Fibroblast of villous mesenchyme (primary cell): ENCODE data around the gene FBXL16. TPM values are rescaled to one million over a fixed set of nuclear protein-coding genes. Genes with fewer than 3 reads are reported as not detected.

ENCODE experiments used
- DNase-seq: peaks from one replicate; pipeline ENCODE4 v3.0.0-alpha.2; 2010; ENCODE audit warnings: low read depth
- H3K4me3 ChIP-seq: 2 replicates; pipeline ENCODE4 v1.5.1; 2011; ENCODE audit warnings: low read depth, mild to moderate bottlenecking, low read length
- CTCF ChIP-seq: IDR thresholded peaks from 2 replicates; pipeline ENCODE4 v1.5.1; 2012; ENCODE audit warnings: low read depth, mild to moderate bottlenecking, low read length; ENCODE audit not compliant: insufficient read depth
- total RNA-seq: library from RNA; depleted of rRNA; stranded (reverse); fragments of >200 nt; gene quantifications from 2 replicates; pipeline ENCODE4 v1.2.3, GENCODE V29; 2012

FBXL16 gene
- total RNA-seq, 1 donor: under 0.01 TPM

GRCh38 chr16:657487-657886 lies 48.1 kb downstream of the FBXL16 start:
- no peak for DNase-seq
- TF ChIP-seq CTCF: no peak
- H3K4me3 ChIP-seq: no peak overlapping the region

- no peak overlapping the region for H3K4me3 ChIP-seq
- DNase-seq: no peak
- TF ChIP-seq CTCF: no peak
Observed at GRCh38 chr16:654034-654433, 51.6 kb downstream of the FBXL16 start.

- DNase-seq: no peak
- H3K4me3 ChIP-seq: no peak overlapping the region
- no peak for TF ChIP-seq CTCF
Observed at GRCh38 chr16:652454-653305, 52.9 kb downstream of the FBXL16 start.

GRCh38 chr16:651844-652243 lies 53.8 kb downstream of the FBXL16 start:
- no peak overlapping the region for H3K4me3 ChIP-seq
- TF ChIP-seq CTCF: no peak
- no peak for DNase-seq

GRCh38 chr16:649631-650030 lies 56.0 kb downstream of the FBXL16 start:
- no peak for DNase-seq
- no peak for TF ChIP-seq CTCF
- peak overlapping the region; percentile 63 for H3K4me3 ChIP-seq

DNA sequence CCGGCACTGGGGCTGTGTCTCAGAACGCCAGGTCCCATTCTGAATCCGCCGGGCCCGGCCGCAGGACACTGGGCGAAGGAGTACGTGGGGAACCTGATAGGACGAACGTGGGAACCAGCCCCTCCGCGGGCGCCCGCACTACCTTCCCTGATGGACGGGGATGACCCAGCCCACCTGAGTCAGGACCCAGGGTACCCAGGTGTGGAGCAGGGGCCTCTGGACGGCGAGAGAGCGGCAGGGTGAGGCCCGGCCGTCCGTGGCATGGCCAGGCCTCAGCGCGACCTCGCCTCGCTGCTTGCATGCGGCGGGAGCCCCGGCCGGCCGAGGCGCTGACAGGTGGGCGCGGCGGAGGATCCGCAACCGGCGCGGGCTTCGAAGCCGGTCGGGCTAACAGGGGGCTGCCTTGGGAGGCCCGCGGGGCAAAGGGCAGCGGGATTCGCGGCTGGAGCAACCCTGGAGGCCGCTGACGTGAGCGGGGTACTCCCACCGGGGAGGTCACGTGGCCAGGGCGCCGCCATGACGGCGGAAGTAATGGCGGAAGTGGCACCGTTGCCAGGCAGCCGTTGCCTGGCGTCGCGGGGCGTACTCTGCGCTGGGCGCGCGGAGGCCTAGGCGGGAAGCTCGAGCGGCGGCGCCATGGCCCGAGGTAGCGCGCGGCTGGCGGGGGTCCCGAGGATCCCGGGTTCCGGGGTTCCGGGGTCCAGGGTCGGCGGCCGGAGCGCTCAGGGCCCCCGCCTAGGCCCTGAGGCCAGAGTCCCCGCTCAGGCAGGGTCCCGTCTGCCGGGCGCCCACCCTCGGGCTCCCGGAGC lies 56.6 kb downstream of the FBXL16 start, which contains the start of gene WDR90:
WDR90 (plus strand) TSS at position 585 of the 809 bp plus-strand sequence; CDS start at position 637, 52 bp downstream.
- H3K4me3 ChIP-seq: peak within 1 kb of the TSS; percentile 63
- DNase-seq: peak; percentile 92

More for the DNA sequence above, 56.6 kb downstream of the FBXL16 start, which contains the start of gene WDR90:
- TF ChIP-seq CTCF: no peak
